Colonic mucosa (tissue), 4 donors: ENCODE results near the gene SLC2A13. TPM values are rescaled to one million over a fixed set of nuclear protein-coding genes. Genes with fewer than 3 reads are reported as not detected.

Experiments used
- DNase-seq: peaks from one replicate; pipeline ENCODE4 v3.0.0-alpha.2; 2020
- H3K27ac ChIP-seq: fragments of 200-600 bp; one replicate; pipeline ENCODE4 v1.8.0; 2021
- H3K27me3 ChIP-seq: fragments of 200-600 bp; one replicate; pipeline ENCODE4 v1.8.0; 2021
- H3K36me3 ChIP-seq: fragments of 200-600 bp; one replicate; pipeline ENCODE4 v1.8.0; 2021
- H3K4me1 ChIP-seq: fragments of 200-600 bp; one replicate; pipeline ENCODE4 v1.8.0; 2021; ENCODE audit warnings: mild to moderate bottlenecking
- H3K4me3 ChIP-seq: fragments of 200-600 bp; one replicate; pipeline ENCODE4 v1.8.0; 2021
- H3K9ac ChIP-seq, 2 donors: one replicate each; pipeline ENCODE4 v1.7.0; 2013; ENCODE audit warnings: control low read depth in 2 of 2, low read depth in 2 of 2, low read length in 2 of 2
- H3K9me3 ChIP-seq: fragments of 200-600 bp; one replicate; pipeline ENCODE4 v1.8.0; 2021
- CTCF ChIP-seq: fragments of 200-600 bp; IDR thresholded peaks from one replicate; pipeline ENCODE4 v1.8.0; 2022; ENCODE audit warnings: antibody characterized with exemption, mild to moderate bottlenecking
- intact Hi-C: fragments of 100-400 bp; cut with DNase I; formaldehyde crosslinking; loops from one replicate; pipeline ENCODE4 v1.14.1; 2022
- total RNA-seq, 2 donors: library from RNA; stranded (reverse); fragmentation: NEBNext Ultra II Directional in 1 of 2; extraction: Animal tissue kit (Norgen Biotek cat#: 25700) in 1 of 2; gene quantifications; one replicate each; pipeline ENCODE4 v1.2.1, GENCODE V29; 2021
- donor health status: healthy.
- donor health status: DM: no; HTN: no; CAD: no.
- donor health status: DM: no; HTN: no; CAD: no.

SLC2A13 gene
- total RNA-seq, 2 donors from 2014 or later = 19.2 to 39.0 TPM

GRCh38 chr12:39984670-39985069 lies 121.2 kb downstream of the SLC2A13 start:
- intact Hi-C loops = no loop called here
- no peak for DNase-seq
- Histone ChIP-seq H3K27me3 (no peaks in the 10 kb centered on the region), H3K9ac (no peak overlapping the region), H3K36me3 (no peaks in the 10 kb centered on the region), H3K9me3 (no peaks in the 10 kb centered on the region), H3K4me3 (no peak overlapping the region), H3K27ac (no peak overlapping the region), H3K4me1 (no peaks in the 10 kb centered on the region)
- TF ChIP-seq CTCF = no peak

- no peaks in the 10 kb centered on the region for H3K4me1 ChIP-seq
- no peak for TF ChIP-seq CTCF
- no peaks in the 10 kb centered on the region for H3K9me3 ChIP-seq
- H3K4me3 ChIP-seq = no peak overlapping the region
- H3K36me3 ChIP-seq = no peaks in the 10 kb centered on the region
- H3K27me3 ChIP-seq = no peaks in the 10 kb centered on the region
- H3K27ac ChIP-seq = no peak overlapping the region
- intact Hi-C loops = no loop called here
- no peak for DNase-seq
- H3K9ac ChIP-seq = no peak overlapping the region
Observed at GRCh38 chr12:39975374-39975918, 130.4 kb downstream of the SLC2A13 start.

GRCh38 chr12:39972119-39972518 lies 133.8 kb downstream of the SLC2A13 start:
- no peak overlapping the region for H3K9ac ChIP-seq
- no peak for TF ChIP-seq CTCF
- intact Hi-C loops = no loop called here
- no peak overlapping the region for H3K27ac ChIP-seq
- no peaks in the 10 kb centered on the region for H3K4me1 ChIP-seq
- DNase-seq = no peak
- no peaks in the 10 kb centered on the region for H3K9me3 ChIP-seq
- no peaks in the 10 kb centered on the region for H3K27me3 ChIP-seq
- no peak overlapping the region for H3K4me3 ChIP-seq
- no peaks in the 10 kb centered on the region for H3K36me3 ChIP-seq

DNA sequence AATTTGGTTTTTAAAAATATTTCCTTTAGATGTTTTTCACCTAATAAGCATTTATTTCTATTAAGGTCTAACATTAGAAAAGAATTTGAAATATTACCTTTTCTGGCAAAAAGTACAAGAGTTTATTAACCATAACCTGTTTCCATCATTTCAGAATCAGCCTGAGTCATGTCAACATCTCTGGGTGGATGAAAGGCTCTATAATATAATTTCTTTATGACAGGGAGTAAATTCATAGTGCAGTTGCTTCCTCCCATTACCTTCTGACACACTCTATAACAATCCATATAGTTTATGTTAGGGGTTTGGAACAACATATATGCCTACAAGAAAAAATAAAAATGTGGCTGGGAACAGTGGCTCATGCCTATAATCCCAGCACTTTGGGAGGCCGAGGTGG lies 134.5 kb downstream of the SLC2A13 start:
- H3K4me1 ChIP-seq = no peaks in the 10 kb centered on the region
- TF ChIP-seq CTCF = no peak
- DNase-seq = no peak
- H3K9ac ChIP-seq = no peak overlapping the region
- no peaks in the 10 kb centered on the region for H3K9me3 ChIP-seq
- H3K4me3 ChIP-seq = no peak overlapping the region
- H3K27ac ChIP-seq = no peak overlapping the region
- intact Hi-C loops = no loop called here
- H3K36me3 ChIP-seq = no peaks in the 10 kb centered on the region
- no peaks in the 10 kb centered on the region for H3K27me3 ChIP-seq

GRCh38 chr12:39966721-39967120 lies 139.2 kb downstream of the SLC2A13 start:
- intact Hi-C loops = no loop called here
- Histone ChIP-seq H3K4me1 (no peaks in the 10 kb centered on the region), H3K9ac (no peak overlapping the region), H3K9me3 (no peaks in the 10 kb centered on the region), H3K27ac (no peak overlapping the region), H3K27me3 (no peaks in the 10 kb centered on the region), H3K4me3 (no peak overlapping the region), H3K36me3 (no peaks in the 10 kb centered on the region)
- no peak for TF ChIP-seq CTCF
- no peak for DNase-seq
